TTC549 (cell line): ENCODE data around the gene EMID1.

ENCODE experiments used
- FAIRE-seq: peaks from 2 replicates; lab custom pipeline; 2012; peaks lifted over from hg19 to GRCh38; lab: Jason Lieb, UNC

The EMID1 gene

DNA sequence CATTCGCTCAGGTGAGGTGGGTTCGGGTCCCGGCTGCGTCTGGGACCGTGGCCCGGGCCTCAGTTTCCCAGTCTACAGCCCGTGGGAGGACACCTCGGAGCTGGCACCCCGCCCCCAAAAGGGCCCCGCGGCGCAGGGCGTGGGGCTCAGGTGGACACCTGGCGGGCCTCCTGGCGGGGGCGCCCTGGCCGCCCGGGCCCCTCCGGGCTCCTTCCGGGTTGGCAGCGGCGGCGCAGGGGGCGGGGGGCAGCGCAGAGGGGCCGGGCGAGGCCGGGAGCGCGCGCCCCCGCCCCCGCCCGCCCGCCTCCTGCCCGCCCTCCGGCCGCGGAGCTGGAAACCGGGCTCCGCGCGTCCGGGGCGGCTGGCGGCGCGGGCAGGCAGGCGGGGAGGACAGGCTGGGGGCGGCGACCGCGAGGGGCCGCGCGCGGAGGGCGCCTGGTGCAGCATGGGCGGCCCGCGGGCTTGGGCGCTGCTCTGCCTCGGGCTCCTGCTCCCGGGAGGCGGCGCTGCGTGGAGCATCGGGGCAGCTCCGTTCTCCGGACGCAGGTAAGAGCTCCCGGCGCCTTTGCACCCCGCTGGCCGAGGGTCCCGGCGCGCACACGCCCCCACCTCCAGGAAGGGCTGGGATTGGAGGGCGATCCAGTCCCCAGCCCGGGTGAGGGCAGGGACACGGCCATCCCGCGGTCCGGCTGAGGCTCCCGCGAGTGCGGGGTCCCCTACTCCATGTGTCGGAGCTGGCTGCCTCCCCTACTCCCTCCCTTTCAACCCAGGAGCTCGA, at the start of gene EMID1:
Gene EMID1 (plus strand): TSS at position 303 of the 778 bp plus-strand sequence. CDS start 143 bp downstream, at position 446.
- no peak for FAIRE-seq

DNA sequence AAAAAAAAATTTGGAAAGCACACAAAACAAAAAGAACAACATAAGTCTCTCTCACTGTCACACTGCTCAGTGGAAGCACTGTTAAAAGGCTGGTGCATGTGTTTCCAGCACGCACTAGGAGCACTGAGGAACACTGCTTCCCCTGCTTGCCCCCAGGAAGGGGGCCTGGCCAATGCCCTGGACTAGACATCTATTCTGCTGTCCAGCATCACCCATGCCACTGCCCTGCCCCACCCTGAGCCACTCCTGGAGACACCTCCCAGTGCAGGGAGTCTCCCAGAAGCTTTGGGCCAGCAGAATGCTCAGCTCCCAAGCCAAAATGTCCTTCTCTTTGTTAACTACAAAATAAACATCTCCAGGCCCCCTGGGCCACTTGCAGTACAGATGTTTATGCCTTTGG, 49.7 kb upstream of the EMID1 start:
- FAIRE-seq, result no peak

DNA sequence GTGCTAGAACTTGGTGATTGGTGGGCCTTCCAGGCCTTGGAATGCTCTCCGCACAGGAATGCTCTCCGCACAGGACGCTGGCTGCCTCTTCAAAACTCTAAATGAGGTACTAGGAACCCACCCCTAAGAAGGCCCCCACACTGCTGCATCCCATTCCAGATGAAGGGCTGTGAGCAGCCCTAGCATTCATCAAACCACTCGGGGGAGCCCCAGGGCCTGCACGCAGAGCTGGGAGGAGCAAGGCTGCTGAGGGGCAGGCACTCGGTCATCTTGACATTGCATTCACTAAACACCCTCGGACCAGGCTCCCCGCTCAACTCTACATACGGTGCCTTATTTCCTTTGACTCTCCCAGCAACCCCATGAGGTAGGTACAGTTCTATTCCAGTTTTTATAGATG, 49.2 kb upstream of the EMID1 start:
- FAIRE-seq, result no peak

- FAIRE-seq, result no peak
Measured at GRCh38 chr22:29157759-29158535, 47.7 kb upstream of the EMID1 start.

GRCh38 chr22:29158546-29158945, 47.1 kb upstream of the EMID1 start:
- FAIRE-seq, result no peak

DNA sequence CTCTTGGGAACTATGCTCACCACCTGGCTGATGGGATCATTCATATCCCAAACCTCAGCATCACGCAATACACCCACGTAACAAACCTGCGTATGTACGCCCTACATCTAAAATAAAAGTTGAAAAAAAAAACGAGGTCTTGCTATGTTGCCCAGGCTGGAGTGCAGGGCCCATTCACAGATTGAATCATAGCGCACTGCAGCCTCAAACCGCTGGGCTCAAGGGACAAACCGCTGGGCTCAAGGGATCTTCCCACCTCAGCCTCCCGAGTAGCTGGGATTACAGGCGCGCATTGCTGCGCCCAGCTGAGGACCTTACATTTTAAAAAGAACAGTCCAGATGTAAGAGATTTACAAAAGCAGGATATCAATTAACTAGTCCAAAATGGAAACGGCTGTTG, 41.9 kb upstream of the EMID1 start:
- FAIRE-seq, result no peak

GRCh38 chr22:29165321-29166060, 40.2 kb upstream of the EMID1 start:
- FAIRE-seq, result no peak

DNA sequence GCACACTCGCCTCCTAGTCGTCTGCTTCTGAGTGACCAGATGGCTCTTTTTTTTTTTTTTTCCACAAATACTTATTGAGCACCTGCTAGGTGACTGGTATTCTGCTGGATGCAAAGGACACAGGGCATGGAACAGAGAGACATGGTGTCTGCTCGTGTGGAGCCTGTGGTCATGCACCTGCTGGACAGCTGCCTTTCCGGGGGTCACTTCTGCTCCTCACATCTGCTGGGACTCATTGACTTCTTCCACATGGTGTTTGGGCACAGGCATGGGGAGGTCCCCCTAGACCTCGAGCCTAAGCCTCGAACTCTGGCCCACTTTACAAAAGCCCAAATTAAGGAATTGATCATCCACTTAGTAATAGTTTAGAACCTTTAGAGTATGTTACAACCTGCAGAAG, 39.5 kb upstream of the EMID1 start:
- no peak for FAIRE-seq

DNA sequence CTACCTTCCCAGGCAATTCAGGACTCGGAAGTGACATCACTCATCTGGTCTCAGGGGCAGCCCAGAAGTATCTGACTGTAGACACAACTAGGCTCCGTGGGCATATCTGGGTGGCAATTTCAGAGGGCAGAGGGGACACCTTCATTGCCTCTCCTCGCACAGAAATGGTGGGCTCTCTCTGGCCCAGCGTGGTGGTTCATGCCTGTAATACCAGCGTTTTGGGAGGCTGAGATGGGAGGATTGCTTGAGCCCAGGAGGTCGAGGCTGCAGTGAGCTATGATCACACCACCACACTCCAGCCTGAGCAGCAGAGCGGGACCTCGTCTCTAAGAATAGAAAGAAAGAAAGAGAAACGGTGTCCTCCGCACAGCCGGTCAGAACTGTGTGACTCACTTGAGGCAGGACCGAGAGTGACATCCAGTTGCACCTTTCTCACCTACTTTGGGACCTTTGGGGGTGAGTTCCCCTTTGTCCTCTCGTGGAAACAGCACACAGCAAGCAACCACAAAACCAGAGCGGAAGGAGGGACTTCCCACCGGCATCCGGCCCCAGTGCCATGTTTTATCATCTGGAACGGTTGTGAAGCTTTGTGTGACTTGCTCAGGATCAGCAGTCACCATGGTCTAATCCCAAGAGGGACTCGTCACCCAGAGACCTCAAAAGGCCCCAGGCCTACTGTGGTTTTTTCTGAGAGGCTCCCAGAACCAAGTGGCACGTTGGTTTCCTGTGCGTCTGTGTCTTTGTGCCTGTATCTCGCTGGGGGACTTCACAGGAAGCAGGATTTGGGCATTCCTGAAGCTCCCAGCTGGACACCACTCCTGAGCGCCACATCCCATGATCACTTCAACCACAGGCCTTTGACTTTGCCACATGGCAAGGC, 38.4 kb upstream of the EMID1 start:
- no peak for FAIRE-seq

DNA sequence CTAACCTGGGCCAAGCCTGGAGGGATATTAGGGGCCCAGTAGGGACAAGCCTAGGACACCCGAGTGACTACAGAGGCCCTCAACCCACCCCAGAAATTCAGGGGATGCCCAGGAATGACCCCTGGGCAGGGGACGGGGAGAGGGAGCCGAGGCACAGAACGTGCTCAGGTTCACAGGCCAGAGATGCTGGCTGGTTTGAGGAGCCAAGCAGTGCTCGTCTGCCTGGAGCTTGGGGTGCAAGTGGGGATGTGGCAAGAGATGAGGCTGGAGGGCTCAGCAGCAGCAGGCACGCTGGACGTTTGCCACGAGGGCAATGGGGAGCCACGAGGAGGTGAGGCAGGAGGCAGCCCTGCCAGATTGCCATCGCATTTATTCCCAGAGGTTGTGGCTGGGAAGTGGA, 34.0 kb upstream of the EMID1 start:
- FAIRE-seq, result no peak

GRCh38 chr22:29172216-29172615, 33.5 kb upstream of the EMID1 start:
- FAIRE-seq, result no peak

- no peak for FAIRE-seq
Measured at GRCh38 chr22:29175312-29175835, 30.3 kb upstream of the EMID1 start.

- no peak for FAIRE-seq
Measured at GRCh38 chr22:29183971-29184848, 21.5 kb upstream of the EMID1 start.

GRCh38 chr22:29184849-29185490, 20.7 kb upstream of the EMID1 start:
- no peak for FAIRE-seq

- FAIRE-seq, result no peak
Measured at GRCh38 chr22:29186302-29186701, 19.4 kb upstream of the EMID1 start.

DNA sequence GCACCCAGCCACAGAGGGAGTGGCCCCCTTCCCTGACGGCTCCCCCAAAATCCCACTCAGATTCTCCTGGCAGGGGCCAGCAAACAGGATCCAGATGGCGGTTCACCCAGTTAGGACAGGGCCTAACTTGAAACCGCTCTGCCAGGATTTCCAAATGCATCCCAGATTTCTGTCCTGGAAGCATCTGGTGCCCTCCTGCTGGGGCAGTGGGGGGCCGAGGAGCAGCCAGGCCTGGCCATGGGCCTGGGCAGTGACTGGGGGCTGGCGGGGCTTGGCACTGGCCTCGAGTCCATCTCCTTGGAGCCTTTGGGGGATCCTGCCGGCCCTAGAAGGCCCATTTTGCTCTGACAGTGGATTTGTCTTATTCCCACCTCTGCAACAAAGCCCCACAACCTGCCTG, 17.9 kb upstream of the EMID1 start:
- FAIRE-seq, result no peak

DNA sequence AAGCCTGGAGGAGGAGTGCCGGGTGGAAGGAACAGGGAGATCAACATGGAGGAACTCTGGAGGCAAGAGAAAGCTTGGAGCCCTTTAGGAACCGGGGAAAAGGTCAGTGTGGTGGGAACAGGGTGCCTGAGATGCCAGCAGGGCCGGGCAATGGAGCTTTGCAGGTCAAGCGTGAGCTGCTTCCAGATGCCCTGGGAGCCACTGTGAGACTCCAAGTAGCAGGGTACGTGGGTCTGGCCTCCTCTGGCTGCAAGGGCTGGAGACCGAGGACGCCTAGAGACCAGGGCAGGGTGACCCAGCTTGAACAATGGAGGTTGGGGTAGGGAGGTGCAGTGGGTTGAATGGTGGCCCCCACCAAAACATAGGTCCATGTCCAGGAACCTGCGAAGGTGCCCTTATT, 15.6 kb upstream of the EMID1 start:
- no peak for FAIRE-seq

DNA sequence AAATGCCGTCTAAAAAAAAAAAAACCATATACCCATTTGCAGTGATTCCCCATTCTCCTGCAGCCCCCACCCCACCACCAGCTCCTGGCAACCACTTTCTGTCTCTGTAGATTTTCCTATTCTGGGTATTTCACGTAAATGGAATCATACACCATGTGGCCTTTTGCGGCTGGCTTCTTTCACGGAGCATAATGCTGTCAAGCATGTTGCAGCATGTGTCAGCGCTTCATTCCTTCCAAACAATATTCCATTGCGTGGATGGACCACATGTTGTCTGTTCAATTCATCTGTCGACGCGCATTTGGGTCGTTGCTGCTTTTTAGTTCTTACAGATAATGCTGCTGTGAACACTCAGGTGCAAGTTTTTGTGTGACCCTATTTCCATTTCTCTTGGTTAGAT, 14.8 kb upstream of the EMID1 start:
- no peak for FAIRE-seq

DNA sequence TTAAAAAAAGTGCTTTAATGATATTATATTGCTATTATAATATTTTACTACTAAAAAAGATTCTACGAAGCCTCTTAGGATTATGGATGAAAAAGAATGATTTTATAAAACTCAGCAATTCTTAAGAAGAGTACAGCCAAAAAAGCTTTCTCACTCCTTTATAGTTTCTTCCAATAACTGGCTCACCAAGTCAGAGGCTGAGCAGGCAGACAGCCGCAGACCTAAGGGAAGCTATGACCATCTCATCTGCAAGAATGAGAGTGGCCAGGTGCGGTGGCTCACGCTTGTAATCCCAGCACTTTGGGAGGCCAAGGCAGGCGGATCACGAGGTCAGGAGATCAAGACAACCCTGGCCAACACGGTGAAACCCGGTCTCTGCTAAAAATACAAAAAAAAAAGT, 12.7 kb upstream of the EMID1 start:
- no peak for FAIRE-seq

GRCh38 chr22:29194184-29194583, 11.5 kb upstream of the EMID1 start:
- FAIRE-seq, result no peak
